Esophagus (tissue), 2 donors: ENCODE measurements around the gene STRIP2. TPM values are rescaled to one million over a fixed set of nuclear protein-coding genes. Genes with fewer than 3 reads are reported as not detected.
"Not testable (repeated sequence)": the region's sequence is repeated elsewhere in the genome, so short reads cannot be mapped to it uniquely, and the experiment has no call there.

Source experiments
- H3K27ac ChIP-seq, 2 donors: one replicate each; pipeline ENCODE4 v1.5.1; 2013; ENCODE audit warnings: low read depth in 2 of 2, mild to moderate bottlenecking in 2 of 2, inconsistent platforms in 1 of 2, low read length in 1 of 2, moderate library complexity in 1 of 2
- H3K27me3 ChIP-seq, 2 donors: one replicate each; pipeline ENCODE4 v1.6.1; 2013; ENCODE audit warnings: low read length in 2 of 2, control low read depth in 1 of 2, mild to moderate bottlenecking in 1 of 2; ENCODE audit not compliant: insufficient read depth in 2 of 2, control insufficient read depth in 1 of 2
- H3K36me3 ChIP-seq, 2 donors: one replicate each; pipeline ENCODE4 v1.6.1; 2013; ENCODE audit warnings: low read length in 1 of 2; ENCODE audit not compliant: control insufficient read depth in 2 of 2, insufficient read depth in 2 of 2
- H3K4me1 ChIP-seq, 2 donors: one replicate each; pipeline ENCODE4 v1.6.1; 2013; ENCODE audit warnings: low read length in 1 of 2; ENCODE audit not compliant: control insufficient read depth in 2 of 2, insufficient read depth in 2 of 2
- H3K4me3 ChIP-seq, 2 donors: one replicate each; pipeline ENCODE4 v1.5.1; 2013; ENCODE audit warnings: low read length in 2 of 2, mild to moderate bottlenecking in 2 of 2, low read depth in 1 of 2, moderate library complexity in 1 of 2
- H3K9me3 ChIP-seq, 2 donors: one replicate each; pipeline ENCODE4 v1.6.1; 2013; ENCODE audit warnings: mild to moderate bottlenecking in 2 of 2, low read depth in 1 of 2, low read length in 1 of 2, moderate library complexity in 1 of 2; ENCODE audit not compliant: control insufficient read depth in 2 of 2, insufficient read depth in 1 of 2
- WGBS, 2 donors: extraction: QIAGEN DNeasy Blood & Tissue Kit; methylation state at CpG; one replicate each; pipeline ENCODE4 v1.1.7; 2013; 5-methylcytosine and 5-hydroxymethylcytosine counted together
- polyA plus RNA-seq, 2 donors: library from polyadenylated mRNA; stranded (reverse); fragments of 200-250 nt; gene quantifications; one replicate each; pipeline ENCODE4 v1.2.3, GENCODE V29; 2013
- donor health status: healthy with polysubstance abuse.
- donor health status: Bipolar disorder and iron deficiency.

STRIP2 gene
- polyA plus RNA-seq, 2 donors, result 0.78 to 1.0 TPM

GRCh38 chr7:129515381-129515780 is 81.1 kb downstream of the STRIP2 start:
- H3K36me3 ChIP-seq, result no peaks in the 10 kb centered on the region
- H3K4me3 ChIP-seq, result no peak overlapping the region
- H3K27ac ChIP-seq, result no peak overlapping the region
- 67 to 78% methylated on average over 4 of the region's 4 CpGs for WGBS, 2 donors
- H3K9me3 ChIP-seq, result peaks cover 0 to 2% of the 10 kb centered on the region in 2 donors
- no peaks in the 10 kb centered on the region for H3K4me1 ChIP-seq
- H3K27me3 ChIP-seq, result peaks cover 0 to 3% of the 10 kb centered on the region in 2 donors

GRCh38 chr7:129517931-129518330 is 83.7 kb downstream of the STRIP2 start:
- peaks cover 0 to 3% of the 10 kb centered on the region in 2 donors for H3K27me3 ChIP-seq
- H3K27ac ChIP-seq, result no peak overlapping the region
- peaks cover 0 to 2% of the 10 kb centered on the region in 2 donors for H3K9me3 ChIP-seq
- no peak overlapping the region for H3K4me3 ChIP-seq
- no peaks in the 10 kb centered on the region for H3K4me1 ChIP-seq
- WGBS, 2 donors, result 80 to 83% methylated on average over 6 of the region's 6 CpGs
- no peaks in the 10 kb centered on the region for H3K36me3 ChIP-seq

GRCh38 chr7:129519464-129519863 is 85.2 kb downstream of the STRIP2 start:
- Histone ChIP-seq H3K36me3 (no peaks in the 10 kb centered on the region), H3K27ac (no peak overlapping the region), H3K4me1 (no peaks in the 10 kb centered on the region), H3K9me3 (peaks cover 0 to 2% of the 10 kb centered on the region in 2 donors), H3K4me3 (no peak overlapping the region), H3K27me3 (peaks cover 0 to 3% of the 10 kb centered on the region in 2 donors)
- WGBS, 2 donors, result 37 to 38% methylated on average over 5 of the region's 5 CpGs

- no peaks in the 10 kb centered on the region for H3K36me3 ChIP-seq
- H3K27me3 ChIP-seq, result peaks cover 0 to 3% of the 10 kb centered on the region in 2 donors
- peaks cover 0 to 2% of the 10 kb centered on the region in 2 donors for H3K9me3 ChIP-seq
- H3K4me1 ChIP-seq, result no peaks in the 10 kb centered on the region
- 54 to 58% methylated on average over 30 of the region's 30 CpGs for WGBS, 2 donors
- no peak overlapping the region for H3K27ac ChIP-seq
- no peak overlapping the region for H3K4me3 ChIP-seq
Observed at GRCh38 chr7:129522088-129522970, 88.1 kb downstream of the STRIP2 start.

- no peaks in the 10 kb centered on the region for H3K4me1 ChIP-seq
- WGBS, 2 donors, result 45 to 56% methylated on average over 5 of the region's 5 CpGs
- H3K27ac ChIP-seq, result no peak overlapping the region
- peaks cover 0 to 3% of the 10 kb centered on the region in 2 donors for H3K27me3 ChIP-seq
- no peaks in the 10 kb centered on the region for H3K9me3 ChIP-seq
- H3K4me3 ChIP-seq, result no peak overlapping the region
- H3K36me3 ChIP-seq, result no peaks in the 10 kb centered on the region
Observed at GRCh38 chr7:129522971-129523340, 88.7 kb downstream of the STRIP2 start.

- 66 to 69% methylated on average over 3 of the region's 3 CpGs for WGBS, 2 donors
- Histone ChIP-seq H3K27me3 (peaks cover 0 to 3% of the 10 kb centered on the region in 2 donors), H3K9me3 (no peaks in the 10 kb centered on the region), H3K27ac (no peak overlapping the region), H3K36me3 (no peaks in the 10 kb centered on the region), H3K4me1 (no peaks in the 10 kb centered on the region), H3K4me3 (no peak overlapping the region)
Observed at GRCh38 chr7:129523924-129524323, 89.7 kb downstream of the STRIP2 start.

GRCh38 chr7:129524405-129524804 is 90.2 kb downstream of the STRIP2 start:
- WGBS, 2 donors, result 75 to 87% methylated on average over 2 of the region's 2 CpGs
- not testable (repeated sequence) for H3K4me3 ChIP-seq, H3K9me3 ChIP-seq, H3K27me3 ChIP-seq, H3K27ac ChIP-seq, H3K36me3 ChIP-seq, H3K4me1 ChIP-seq

GRCh38 chr7:129525225-129525862 is 91.1 kb downstream of the STRIP2 start:
- H3K27me3 ChIP-seq, result no peaks in the 10 kb centered on the region
- H3K4me1 ChIP-seq, result no peaks in the 10 kb centered on the region
- WGBS, 2 donors, result 74 to 76% methylated on average over 9 of the region's 9 CpGs
- no peak overlapping the region for H3K27ac ChIP-seq
- H3K9me3 ChIP-seq, result no peaks in the 10 kb centered on the region
- no peak overlapping the region for H3K4me3 ChIP-seq
- no peaks in the 10 kb centered on the region for H3K36me3 ChIP-seq

GRCh38 chr7:129529643-129530042 is 95.4 kb downstream of the STRIP2 start:
- WGBS, 2 donors, result 86 to 93% methylated on average over 4 of the region's 4 CpGs
- no peaks in the 10 kb centered on the region for H3K27me3 ChIP-seq
- no peaks in the 10 kb centered on the region for H3K36me3 ChIP-seq
- H3K4me1 ChIP-seq, result no peaks in the 10 kb centered on the region
- H3K9me3 ChIP-seq, result no peaks in the 10 kb centered on the region
- H3K27ac ChIP-seq, result no peak overlapping the region
- H3K4me3 ChIP-seq, result no peak overlapping the region
